Measurements from ENCODE around the gene PCCA. TPM values are rescaled to one million over a fixed set of nuclear protein-coding genes. Genes with fewer than 3 reads are reported as not detected.

PCCA gene
- total and polyA plus RNA-seq, 8 donors = 31.4 to 140 (median 77.0) TPM

DNA sequence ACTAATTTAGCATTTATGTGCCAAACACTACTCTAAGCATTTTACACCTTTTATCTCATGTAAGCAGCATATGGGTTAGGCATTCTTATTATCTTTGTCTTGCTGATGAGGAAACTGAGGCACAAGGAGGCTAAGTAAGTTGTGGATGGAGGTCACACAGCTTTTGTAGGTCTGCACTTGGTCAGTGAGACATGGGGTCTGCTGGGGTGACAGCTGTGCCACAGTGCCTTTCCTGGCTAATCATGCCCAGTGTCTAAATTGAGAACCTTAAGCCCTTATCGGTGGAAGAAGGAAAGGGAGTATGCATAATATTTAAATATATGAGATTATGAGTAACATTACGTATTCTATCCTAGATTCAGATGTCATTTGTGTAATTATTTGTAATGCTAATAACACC is 273.5 kb downstream of the PCCA start:
- H3K27me3 ChIP-seq = no peaks in the 10 kb centered on the region
- H3K4me3 ChIP-seq = no peak overlapping the region
- H3K27ac ChIP-seq = no peak overlapping the region
- peaks cover 0 to 7% (median 0%) of the 10 kb centered on the region in 4 donors for H3K4me1 ChIP-seq
- intact Hi-C loops (cut with DNase I; ENCODE audit: low total_unique reads) = no loop called here
- TF ChIP-seq POLR2AphosphoS5 (IDR thresholded peaks at IDR 0.05) = no peak
- TF ChIP-seq, protein P1, sequence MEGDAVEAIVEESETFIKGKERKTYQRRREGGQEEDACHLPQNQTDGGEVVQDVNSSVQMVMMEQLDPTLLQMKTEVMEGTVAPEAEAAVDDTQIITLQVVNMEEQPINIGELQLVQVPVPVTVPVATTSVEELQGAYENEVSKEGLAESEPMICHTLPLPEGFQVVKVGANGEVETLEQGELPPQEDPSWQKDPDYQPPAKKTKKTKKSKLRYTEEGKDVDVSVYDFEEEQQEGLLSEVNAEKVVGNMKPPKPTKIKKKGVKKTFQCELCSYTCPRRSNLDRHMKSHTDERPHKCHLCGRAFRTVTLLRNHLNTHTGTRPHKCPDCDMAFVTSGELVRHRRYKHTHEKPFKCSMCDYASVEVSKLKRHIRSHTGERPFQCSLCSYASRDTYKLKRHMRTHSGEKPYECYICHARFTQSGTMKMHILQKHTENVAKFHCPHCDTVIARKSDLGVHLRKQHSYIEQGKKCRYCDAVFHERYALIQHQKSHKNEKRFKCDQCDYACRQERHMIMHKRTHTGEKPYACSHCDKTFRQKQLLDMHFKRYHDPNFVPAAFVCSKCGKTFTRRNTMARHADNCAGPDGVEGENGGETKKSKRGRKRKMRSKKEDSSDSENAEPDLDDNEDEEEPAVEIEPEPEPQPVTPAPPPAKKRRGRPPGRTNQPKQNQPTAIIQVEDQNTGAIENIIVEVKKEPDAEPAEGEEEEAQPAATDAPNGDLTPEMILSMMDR (IDR thresholded peaks at IDR 0.05) = no peak
- TF ChIP-seq EP300 (IDR thresholded peaks at IDR 0.05) = no peak
- TF ChIP-seq POLR2A (IDR thresholded peaks at IDR 0.05) = no peak
- DNase-seq = no peak
- 85 to 93% (median 89%) methylated on average over 2 of the region's 2 CpGs for WGBS, 5 donors
- H3K36me3 ChIP-seq = no peaks in the 10 kb centered on the region
- no peaks in the 10 kb centered on the region for H3K9me3 ChIP-seq

DNA sequence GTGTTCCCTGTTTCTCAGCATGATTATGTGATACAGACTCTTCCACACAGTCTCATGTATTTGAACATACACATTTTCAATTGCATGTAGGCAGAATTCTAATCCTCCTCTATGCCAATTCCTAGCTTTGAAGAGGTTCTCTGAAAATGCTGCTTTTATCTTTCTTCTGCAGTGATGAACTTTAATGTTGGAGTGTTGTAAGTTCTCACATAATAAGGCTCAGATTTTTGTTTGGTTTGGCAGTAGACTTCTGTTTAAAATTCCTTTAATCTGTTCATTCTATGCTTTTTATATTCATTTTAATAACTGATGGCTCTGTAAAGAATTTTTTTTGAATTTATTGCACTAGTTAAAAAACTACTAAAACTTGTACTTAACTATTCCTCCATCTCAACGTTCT is 273.9 kb downstream of the PCCA start:
- WGBS, 5 donors = 47 to 72% (median 71%) methylated on average over 1 of the region's 1 CpG
- Histone ChIP-seq H3K36me3 (no peaks in the 10 kb centered on the region), H3K4me3 (no peak overlapping the region), H3K9me3 (no peaks in the 10 kb centered on the region), H3K27ac (no peak overlapping the region), H3K27me3 (no peaks in the 10 kb centered on the region), H3K4me1 (peaks cover 0 to 7% (median 0%) of the 10 kb centered on the region in 4 donors)
- intact Hi-C loops (cut with DNase I; ENCODE audit: low total_unique reads) = no loop called here
- DNase-seq = no peak
- no peak for TF ChIP-seq POLR2A (IDR thresholded peaks at IDR 0.05)
- TF ChIP-seq, protein P1 (IDR thresholded peaks at IDR 0.05) = no peak
- TF ChIP-seq POLR2AphosphoS5 (IDR thresholded peaks at IDR 0.05) = no peak

DNA sequence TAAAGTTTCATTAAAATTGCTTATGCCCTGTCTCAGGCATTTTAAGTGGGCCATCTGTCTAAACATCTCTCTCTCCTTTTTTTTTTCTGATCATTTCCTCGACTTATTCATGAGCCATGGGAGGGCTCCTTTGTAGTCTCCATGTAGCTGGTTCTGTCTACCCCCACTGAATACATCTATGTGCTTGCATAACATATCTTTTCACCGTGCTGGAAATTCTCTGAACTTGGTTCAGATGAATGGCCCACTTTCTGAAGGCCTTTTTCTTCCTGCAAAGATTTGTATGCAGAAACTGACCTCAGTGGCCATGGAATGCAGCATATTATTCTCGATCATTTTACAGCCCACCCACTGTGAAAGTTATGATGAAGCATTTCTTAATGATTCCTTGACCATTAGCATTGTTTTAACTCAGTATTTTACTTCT is 274.4 kb downstream of the PCCA start:
- no peaks in the 10 kb centered on the region for H3K27me3 ChIP-seq
- WGBS, 5 donors = 52 to 64% (median 58%) methylated on average over 3 of the region's 3 CpGs
- intact Hi-C loops (cut with DNase I; ENCODE audit: low total_unique reads) = no loop called here
- H3K4me3 ChIP-seq = no peak overlapping the region
- peak in 1 of 2 donors; percentile 10 for DNase-seq
- H3K36me3 ChIP-seq = peaks cover 0 to under 1% (median 0%) of the 10 kb centered on the region in 4 donors
- TF ChIP-seq, protein P1 (IDR thresholded peaks at IDR 0.05) = no peak
- no peak for TF ChIP-seq POLR2A (IDR thresholded peaks at IDR 0.05)
- TF ChIP-seq POLR2AphosphoS5 (IDR thresholded peaks at IDR 0.05) = no peak
- no peak for TF ChIP-seq EP300 (IDR thresholded peaks at IDR 0.05)
- H3K27ac ChIP-seq = no peak overlapping the region
- H3K9me3 ChIP-seq = no peaks in the 10 kb centered on the region
- peaks cover 0 to 7% (median 0%) of the 10 kb centered on the region in 4 donors for H3K4me1 ChIP-seq

DNA sequence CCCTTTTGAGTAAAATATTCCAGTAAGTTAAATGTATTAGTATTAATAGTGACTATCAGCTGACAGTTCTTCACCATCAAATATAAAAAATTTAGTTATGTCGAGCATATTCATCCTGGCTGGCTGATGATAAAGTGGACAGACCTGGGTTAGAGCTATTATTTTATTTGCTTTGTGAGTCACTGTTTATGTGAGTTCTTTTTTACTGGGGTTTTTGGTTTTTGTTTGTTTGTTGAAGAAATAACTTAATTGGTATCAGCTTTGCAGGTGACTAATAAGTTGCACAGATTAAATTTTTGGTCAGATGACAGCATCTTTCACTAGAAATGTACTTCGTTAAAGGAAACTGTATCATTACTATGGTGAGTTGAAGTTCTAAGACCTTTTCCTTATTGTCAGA is 275.0 kb downstream of the PCCA start:
- Histone ChIP-seq H3K4me3 (no peak overlapping the region), H3K36me3 (peaks cover 0 to 6% (median 2%) of the 10 kb centered on the region in 4 donors), H3K4me1 (peaks cover 0 to 7% (median 0%) of the 10 kb centered on the region in 4 donors), H3K27me3 (no peaks in the 10 kb centered on the region), H3K27ac (no peak overlapping the region), H3K9me3 (no peaks in the 10 kb centered on the region)
- 60 to 71% (median 66%) methylated on average over 2 of the region's 2 CpGs for WGBS, 5 donors
- intact Hi-C loops (cut with DNase I; ENCODE audit: low total_unique reads) = no loop called here
- no peak for DNase-seq
- TF ChIP-seq POLR2AphosphoS5 (IDR thresholded peaks at IDR 0.05) (no peak), POLR2A (IDR thresholded peaks at IDR 0.05) (no peak), EP300 (IDR thresholded peaks at IDR 0.05) (no peak)
- TF ChIP-seq, protein P1 (IDR thresholded peaks at IDR 0.05) = no peak
